HG03354 (cell line): ENCODE data around the gene NKAIN1.

Experiments used
- ATAC-seq: cut with Tn5 transposase; IDR thresholded peaks from one replicate; pipeline ENCODE4 v1.9.1; 2021; ENCODE audit warnings: mild to moderate bottlenecking; ENCODE audit not compliant: unreplicated experiment, poor library complexity, severe bottlenecking

Gene NKAIN1

GRCh38 chr1:31234870-31235269 is 4.8 kb downstream of the NKAIN1 start:
- no peak for ATAC-seq

GRCh38 chr1:31234123-31234708 is 5.5 kb downstream of the NKAIN1 start:
- ATAC-seq, result no peak

GRCh38 chr1:31232689-31233088 is 7.0 kb downstream of the NKAIN1 start:
- ATAC-seq, result no peak

DNA sequence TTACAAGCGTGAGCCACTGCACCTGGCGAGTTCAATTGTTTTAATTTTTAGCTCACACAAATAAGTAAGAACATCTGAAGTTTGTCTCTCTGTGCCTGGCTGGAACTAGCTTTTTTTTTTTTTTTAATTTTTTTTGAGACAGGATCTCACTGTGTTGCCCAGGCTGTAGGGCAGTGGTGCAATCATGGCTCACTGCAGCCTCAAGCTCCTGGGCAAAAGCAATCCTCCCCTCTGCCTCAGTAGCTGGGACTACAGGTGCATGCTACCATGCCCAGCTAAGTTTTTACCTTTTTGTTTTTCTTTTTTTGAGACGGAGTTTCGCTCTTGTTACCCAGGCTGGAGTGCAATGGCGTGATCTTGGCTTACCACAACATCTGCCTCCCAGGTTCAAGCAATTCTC is 7.9 kb downstream of the NKAIN1 start:
- no peak for ATAC-seq

DNA sequence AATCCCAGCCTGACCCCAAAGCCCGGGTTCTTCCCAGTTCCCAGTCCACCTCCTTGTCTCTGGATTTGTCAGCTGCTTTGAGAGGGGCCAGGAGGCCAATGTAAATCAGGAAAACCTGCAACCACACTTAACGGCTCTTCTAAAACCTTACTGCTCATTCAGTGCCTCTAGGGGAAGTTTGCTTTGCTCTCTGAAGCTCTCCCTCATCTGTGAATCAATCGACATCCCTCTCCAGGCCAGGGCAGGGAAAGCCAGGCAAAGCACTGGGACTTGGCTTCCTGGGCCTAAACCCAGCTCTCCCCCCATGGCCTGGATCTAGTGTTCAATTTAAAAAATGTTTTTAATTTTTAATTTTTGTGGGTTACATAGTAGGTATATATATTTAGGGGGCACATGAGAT is 9.3 kb downstream of the NKAIN1 start:
- no peak for ATAC-seq

- ATAC-seq, result no peak
These were observed 10.7 kb downstream of the NKAIN1 start for GRCh38 chr1:31228986-31229385.

- no peak for ATAC-seq
These were observed 11.7 kb downstream of the NKAIN1 start for GRCh38 chr1:31227891-31228568.

DNA sequence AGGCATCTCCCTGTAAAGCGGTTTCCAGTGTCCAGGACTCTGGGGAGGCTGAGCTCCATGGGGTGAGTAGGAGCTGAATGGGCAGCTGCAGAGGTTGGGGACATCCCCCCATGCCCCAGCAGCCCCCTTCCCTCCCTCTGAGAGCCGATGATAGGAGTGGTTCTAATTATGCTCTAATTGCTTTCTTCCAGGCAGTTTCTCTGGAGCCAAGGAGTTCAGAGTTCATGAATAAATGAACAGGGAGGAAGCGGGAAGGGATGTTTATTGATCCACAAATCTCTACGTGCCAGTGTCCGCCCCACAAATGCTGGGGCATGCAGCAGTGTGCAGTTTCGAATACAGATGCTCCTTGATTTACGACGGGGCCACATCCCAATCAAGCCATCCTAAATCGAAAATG is 15.6 kb downstream of the NKAIN1 start:
- ATAC-seq, result no peak

GRCh38 chr1:31222176-31222575 is 17.5 kb downstream of the NKAIN1 start:
- no peak for ATAC-seq

DNA sequence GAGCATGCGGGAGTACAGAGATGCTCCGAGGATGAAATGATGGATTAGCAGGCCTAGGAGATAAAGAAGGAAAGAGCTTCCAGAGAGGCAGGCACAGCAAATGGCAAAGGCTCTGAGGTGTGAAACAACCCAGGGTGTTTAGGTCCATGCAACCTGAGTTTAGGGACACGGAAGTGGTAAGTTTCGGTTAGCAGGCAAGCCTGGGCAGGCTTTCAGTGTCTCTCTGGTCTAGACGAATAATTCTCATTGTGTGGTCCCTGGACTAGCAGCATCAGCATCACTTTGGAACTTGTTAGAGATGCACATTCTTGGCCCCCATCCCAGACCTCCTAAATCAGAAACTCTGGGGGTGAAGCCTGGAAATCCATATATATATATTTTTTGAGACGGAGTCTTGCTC is 18.6 kb downstream of the NKAIN1 start:
- no peak for ATAC-seq

DNA sequence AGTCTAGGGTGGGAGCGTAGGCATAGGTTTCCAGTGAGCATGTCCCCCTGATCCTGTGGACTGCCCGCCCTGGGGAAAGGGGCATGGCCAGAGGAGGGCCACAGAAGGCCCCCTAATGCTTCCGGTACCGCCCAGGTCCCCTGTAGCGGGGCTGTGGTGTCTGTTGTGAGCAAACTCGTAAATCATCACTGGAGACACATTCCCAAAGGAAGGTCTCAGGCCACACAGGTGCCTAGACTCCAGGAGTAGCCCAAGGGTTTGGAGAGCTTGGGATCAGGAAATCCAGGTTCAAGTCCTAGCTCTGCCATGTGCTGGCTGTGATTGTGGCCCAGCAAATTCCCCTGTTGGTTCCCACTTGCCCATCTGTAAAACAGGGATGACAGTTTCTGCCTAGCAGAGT is 20.2 kb downstream of the NKAIN1 start:
- ATAC-seq, result no peak

GRCh38 chr1:31218705-31219104 is 21.0 kb downstream of the NKAIN1 start:
- no peak for ATAC-seq

DNA sequence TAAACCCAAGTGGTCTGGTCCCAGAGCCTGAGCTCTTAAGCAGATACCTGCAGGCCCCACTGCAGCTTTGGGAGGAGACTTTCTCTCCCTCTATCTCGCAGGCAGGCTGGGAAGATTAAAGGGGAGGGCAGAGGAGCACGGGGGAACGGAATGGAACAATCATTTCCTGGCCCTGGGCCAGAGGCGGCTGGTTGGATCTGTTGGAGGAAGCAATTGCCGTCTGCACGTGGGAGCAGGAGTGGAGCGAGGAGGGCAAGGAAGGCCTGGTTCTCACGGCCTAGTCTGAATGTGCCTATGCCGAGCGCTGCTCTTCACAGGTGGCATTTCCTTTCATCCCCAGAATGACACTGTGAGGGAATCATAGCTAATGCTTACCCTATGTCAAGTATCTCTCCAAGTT is 23.7 kb downstream of the NKAIN1 start:
- no peak for ATAC-seq

- no peak for ATAC-seq
These were observed 24.6 kb downstream of the NKAIN1 start for GRCh38 chr1:31215065-31215570.

DNA sequence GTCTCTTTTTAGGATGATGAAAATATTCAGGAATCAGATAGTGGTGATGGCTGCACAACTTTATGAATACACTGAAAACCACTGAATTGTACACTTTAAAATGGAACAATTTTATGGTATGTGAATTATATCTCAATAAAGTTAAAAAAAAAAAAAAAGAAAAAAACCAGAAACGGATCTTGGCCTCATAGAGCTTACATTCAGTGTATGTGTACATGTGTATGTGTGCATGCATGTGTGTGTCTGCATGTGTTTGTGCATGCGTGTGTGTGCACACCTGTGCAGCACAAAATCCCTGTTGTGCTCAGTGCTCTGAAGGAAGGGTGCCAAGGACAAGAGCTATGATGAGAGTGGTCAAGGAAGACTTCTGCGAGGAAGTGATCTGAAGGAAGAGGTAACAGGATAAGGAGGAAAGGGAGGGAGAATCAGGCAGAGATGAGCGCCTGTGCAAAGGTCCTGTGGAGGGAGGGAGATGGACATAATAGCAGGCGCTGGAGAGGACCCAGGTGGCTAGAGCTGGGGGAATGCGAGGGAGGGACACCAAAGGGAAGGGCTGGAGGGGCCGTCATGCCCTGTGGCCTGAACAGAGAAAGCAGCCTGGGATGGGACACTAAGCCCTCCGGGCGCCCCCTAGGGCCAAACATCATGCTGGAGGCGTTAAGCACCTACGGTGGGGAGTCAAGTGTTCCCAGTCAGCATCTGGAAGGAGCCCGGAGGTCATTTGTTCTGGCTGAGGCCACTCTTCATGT is 25.2 kb downstream of the NKAIN1 start:
- no peak for ATAC-seq

GRCh38 chr1:31208361-31208945 is 31.2 kb downstream of the NKAIN1 start:
- ATAC-seq, result no peak

DNA sequence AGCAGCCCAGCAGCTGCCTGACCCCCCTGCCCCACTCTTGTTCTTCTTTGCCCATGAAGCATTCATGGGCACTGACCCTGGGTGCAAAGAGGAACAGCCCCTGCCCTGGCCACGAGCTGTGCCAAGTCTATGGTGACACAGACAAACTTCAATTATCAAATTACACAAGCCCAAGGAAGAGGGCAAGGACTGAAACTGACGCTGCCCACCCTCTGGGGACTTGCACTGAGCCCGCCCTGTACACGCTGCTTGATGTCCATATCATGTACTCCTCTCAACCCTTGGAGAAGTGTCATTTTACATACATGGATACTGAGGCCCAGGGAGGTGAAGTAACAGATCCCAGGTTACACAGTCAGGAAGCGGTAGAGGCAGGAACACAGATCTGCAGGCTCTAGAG is 32.1 kb downstream of the NKAIN1 start:
- ATAC-seq, result no peak

DNA sequence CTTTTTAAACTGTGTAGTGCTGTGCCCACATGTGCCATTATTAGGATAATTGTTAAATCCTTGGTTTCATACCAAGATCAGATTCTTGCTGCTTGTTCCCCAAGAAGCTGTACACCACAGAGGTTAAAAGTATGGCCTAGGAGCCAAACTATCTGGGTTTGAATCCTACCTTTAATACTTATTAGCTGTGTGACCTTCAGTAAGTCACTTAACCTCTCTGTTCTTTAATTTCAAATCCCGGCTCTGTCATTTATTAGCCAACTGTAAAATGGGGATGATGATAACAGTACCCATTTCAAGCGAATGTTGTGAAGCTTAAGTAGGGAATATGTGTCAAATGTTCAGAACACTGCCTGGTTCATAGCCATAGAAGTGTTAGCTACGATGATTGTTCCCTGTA is 32.6 kb downstream of the NKAIN1 start:
- no peak for ATAC-seq

GRCh38 chr1:31203215-31203614 is 36.5 kb downstream of the NKAIN1 start:
- no peak for ATAC-seq

DNA sequence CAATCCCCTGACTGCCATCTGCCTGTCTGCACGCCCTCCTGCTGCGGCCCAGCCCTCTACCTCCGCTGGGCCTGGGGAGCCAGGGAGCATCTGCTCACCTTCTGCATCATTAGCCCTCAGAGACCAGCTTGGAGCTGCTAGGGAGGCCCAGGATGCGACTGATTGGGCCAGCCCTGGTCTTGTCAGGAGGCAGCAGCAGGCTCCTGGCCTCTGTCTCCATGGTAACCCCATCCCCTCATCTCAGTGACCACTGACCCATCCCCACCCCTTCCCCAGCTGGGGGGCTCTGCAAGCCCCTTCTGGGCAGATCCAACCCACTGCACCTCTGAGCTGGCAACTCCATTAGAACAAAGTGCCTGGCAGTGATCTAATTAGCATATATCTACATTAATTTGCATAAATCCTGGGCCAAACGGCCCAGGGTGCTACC is 37.7 kb downstream of the NKAIN1 start:
- ATAC-seq, result no peak

GRCh38 chr1:31199949-31200348 is 39.7 kb downstream of the NKAIN1 start:
- ATAC-seq, result no peak
